ENCODE data around the gene ZNF609.

ZNF609 gene

GRCh38 chr15:64507845-64508244 is 47.5 kb downstream of the ZNF609 start:
- TF ChIP-seq, protein P1, sequence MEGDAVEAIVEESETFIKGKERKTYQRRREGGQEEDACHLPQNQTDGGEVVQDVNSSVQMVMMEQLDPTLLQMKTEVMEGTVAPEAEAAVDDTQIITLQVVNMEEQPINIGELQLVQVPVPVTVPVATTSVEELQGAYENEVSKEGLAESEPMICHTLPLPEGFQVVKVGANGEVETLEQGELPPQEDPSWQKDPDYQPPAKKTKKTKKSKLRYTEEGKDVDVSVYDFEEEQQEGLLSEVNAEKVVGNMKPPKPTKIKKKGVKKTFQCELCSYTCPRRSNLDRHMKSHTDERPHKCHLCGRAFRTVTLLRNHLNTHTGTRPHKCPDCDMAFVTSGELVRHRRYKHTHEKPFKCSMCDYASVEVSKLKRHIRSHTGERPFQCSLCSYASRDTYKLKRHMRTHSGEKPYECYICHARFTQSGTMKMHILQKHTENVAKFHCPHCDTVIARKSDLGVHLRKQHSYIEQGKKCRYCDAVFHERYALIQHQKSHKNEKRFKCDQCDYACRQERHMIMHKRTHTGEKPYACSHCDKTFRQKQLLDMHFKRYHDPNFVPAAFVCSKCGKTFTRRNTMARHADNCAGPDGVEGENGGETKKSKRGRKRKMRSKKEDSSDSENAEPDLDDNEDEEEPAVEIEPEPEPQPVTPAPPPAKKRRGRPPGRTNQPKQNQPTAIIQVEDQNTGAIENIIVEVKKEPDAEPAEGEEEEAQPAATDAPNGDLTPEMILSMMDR (conservative IDR thresholded peaks at IDR 0.05): no peak
- no peak overlapping the region for H3K27ac ChIP-seq

DNA sequence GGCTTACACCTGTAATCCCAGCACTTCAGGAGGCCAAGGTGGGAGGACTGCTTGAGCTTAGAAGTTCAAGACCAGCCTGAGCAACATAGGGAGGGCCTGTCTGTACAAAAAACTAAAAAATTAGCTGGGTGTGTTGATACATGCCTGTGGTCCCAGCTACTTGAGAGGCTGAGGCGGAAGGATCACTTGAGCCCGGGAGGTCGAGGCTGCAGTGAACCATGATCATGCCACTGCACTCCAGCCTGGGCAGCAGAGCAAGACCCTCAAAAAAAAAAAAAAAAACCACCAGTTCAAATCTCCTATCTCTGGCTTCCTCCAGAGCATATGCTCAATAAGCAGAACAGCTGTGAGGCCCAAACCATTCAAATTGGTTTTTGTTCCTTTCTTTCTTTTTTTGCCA is 53.4 kb downstream of the ZNF609 start:
- peak overlapping the region; percentile 76; the same call in 1 of the 2 replicates for H3K27ac ChIP-seq
- TF ChIP-seq, protein P1 (conservative IDR thresholded peaks at IDR 0.05): no peak

DNA sequence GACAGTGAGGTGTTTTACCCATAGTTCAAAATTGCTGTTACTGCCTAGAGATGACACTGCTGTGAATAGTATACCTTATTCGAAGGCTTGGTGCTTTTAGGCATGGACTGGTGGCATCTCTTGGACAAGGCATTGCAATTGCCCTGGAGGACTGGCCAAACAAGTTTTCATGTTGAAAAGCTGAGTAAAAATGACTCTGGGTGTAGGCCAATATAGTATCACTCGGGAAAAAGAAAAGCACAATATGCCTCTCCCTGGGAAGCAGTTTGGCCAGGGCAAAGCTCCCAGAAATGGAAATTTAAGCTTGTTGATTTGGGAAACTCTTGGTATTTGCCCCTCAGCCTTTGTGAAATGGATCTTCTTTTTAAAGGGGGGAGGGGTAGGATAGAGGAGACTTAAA is 54.8 kb downstream of the ZNF609 start:
- TF ChIP-seq, protein P1 (conservative IDR thresholded peaks at IDR 0.05): no peak

GRCh38 chr15:64515825-64516224 is 55.4 kb downstream of the ZNF609 start:
- TF ChIP-seq, protein P1 (conservative IDR thresholded peaks at IDR 0.05): no peak
- peak overlapping the region; percentile 76 for H3K27ac ChIP-seq

More for the DNA sequence above, 54.8 kb downstream of the ZNF609 start:
- peak overlapping the region; percentile 76 for H3K27ac ChIP-seq

DNA sequence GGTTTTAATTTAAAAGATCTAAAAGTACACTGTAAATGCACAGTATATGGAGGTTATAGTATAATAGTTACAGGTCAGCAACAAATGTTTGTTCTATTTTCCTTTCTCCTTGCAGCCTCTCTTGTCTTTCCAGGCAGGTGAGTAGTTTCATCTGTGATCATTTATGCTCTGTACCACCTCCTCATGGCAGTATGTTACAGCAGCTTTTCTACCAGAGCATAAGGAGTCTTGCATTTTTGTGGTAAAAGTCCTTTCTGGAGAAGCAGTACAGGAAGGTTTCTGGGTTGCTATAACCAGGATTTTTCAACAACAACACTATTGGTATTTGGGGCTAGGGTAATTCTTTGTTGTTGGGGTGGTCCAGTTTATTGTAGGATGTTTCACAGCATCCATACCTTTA is 59.5 kb downstream of the ZNF609 start:
- TF ChIP-seq, protein P1 (conservative IDR thresholded peaks at IDR 0.05): no peak
- H3K27ac ChIP-seq: peak overlapping the region; percentile 75

DNA sequence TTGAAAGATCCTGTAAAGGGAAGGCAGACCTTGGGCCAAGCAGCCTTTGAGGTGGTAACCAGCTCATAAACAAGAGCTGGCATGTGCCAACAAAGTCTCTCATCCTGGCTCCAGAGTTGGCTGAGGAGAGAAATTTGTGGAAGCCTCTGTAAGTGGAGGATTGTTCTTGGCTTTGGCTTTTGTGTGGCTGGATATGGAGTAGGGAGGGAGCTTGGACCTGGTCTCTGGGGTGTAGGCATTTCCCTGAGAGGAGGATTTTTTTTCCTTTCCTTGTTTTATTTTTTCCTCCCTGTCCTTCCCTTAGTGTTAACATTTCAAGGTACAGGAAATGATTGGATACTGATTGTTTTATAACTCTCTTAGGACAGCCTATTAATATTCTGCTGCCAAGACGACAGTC is 60.8 kb downstream of the ZNF609 start:
- peak overlapping the region; percentile 75 for H3K27ac ChIP-seq

GRCh38 chr15:64521726-64522164 is 61.4 kb downstream of the ZNF609 start:
- H3K27ac ChIP-seq: peak overlapping the region; percentile 75
- TF ChIP-seq, protein P1 (conservative IDR thresholded peaks at IDR 0.05): no peak

More for the DNA sequence above, 60.8 kb downstream of the ZNF609 start:
- TF ChIP-seq, protein P1 (conservative IDR thresholded peaks at IDR 0.05): no peak
